Measurements from ENCODE around the gene ZC3H11A.

GRCh38 chr1:203840208-203840808 lies 44.9 kb downstream of the ZC3H11A start:
- TF ChIP-seq CTCF (IDR thresholded peaks at IDR 0.05) = no peak
- no peak for TF ChIP-seq POLR2A (IDR thresholded peaks at IDR 0.05)
